Measurements from ENCODE around the gene PCDH1. TPM values are rescaled to one million over a fixed set of nuclear protein-coding genes. Genes with fewer than 3 reads are reported as not detected.

PCDH1 gene
- total and polyA plus RNA-seq, 7 donors, result 8.6 to 47.2 (median 13.2) TPM

DNA sequence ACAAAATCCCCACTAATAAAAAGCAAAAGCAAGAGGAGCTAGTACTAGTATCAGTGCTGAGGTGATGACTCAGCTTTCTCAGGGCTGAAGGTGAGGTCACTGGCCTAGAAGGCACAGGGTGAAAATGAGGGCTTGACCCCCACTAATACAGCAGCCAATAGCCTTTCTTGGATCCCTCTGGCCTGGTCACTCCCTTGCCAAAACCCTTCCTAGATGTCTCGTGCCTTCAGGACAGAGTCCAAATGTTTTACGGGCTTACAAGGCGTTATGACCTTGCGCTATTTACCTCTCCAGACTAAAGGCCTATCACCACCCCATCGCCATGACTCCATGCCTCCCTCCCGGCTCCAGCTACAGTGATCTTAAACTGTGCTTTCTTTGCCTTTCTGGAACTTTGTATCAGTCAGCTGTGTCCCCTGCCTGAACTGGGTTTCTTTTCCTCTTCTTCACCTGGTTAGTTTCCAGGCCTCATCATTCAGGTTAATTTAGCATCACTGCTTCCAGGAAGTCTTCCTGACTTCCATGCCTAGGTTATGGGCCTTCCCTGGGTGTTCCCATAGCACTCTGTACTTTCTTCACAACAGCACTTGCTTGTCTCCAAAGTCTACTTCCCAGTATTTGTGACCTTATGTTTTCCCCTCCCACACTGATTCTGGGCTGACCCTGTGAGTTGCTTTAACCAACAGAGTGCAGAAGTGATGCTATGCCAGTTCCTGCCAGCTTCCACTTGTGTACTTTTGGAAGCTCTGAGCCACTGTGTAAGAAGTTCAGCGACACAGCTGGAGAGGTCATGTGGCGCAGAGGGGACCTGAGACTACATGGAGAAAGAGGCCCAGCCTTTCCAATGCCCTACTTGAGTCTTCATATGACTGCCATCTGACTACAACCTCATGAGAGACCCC is 41.3 kb upstream of the PCDH1 start:
- H3K27me3 ChIP-seq, result no peaks in the 10 kb centered on the region
- TF ChIP-seq EP300 (IDR thresholded peaks at IDR 0.05), result no peak
- TF ChIP-seq, protein P1, sequence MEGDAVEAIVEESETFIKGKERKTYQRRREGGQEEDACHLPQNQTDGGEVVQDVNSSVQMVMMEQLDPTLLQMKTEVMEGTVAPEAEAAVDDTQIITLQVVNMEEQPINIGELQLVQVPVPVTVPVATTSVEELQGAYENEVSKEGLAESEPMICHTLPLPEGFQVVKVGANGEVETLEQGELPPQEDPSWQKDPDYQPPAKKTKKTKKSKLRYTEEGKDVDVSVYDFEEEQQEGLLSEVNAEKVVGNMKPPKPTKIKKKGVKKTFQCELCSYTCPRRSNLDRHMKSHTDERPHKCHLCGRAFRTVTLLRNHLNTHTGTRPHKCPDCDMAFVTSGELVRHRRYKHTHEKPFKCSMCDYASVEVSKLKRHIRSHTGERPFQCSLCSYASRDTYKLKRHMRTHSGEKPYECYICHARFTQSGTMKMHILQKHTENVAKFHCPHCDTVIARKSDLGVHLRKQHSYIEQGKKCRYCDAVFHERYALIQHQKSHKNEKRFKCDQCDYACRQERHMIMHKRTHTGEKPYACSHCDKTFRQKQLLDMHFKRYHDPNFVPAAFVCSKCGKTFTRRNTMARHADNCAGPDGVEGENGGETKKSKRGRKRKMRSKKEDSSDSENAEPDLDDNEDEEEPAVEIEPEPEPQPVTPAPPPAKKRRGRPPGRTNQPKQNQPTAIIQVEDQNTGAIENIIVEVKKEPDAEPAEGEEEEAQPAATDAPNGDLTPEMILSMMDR (IDR thresholded peaks at IDR 0.05), result no peak
- no peak for TF ChIP-seq POLR2A (IDR thresholded peaks at IDR 0.05)
- no peak for TF ChIP-seq POLR2AphosphoS5 (IDR thresholded peaks at IDR 0.05)
- H3K9me3 ChIP-seq, result no peaks in the 10 kb centered on the region
- no peak for DNase-seq
- H3K4me1 ChIP-seq, result peaks cover 0 to 18% (median 12%) of the 10 kb centered on the region in 4 donors
- intact Hi-C loops (cut with DNase I), result loop anchor here (5.0 kb wide), 2 partner anchors 42 to 48 kb away; partner anchors contain the start of genes PCDH1 and RNF14
- H3K36me3 ChIP-seq, result no peaks in the 10 kb centered on the region
- H3K27ac ChIP-seq, result no peak overlapping the region
- no peak overlapping the region for H3K4me3 ChIP-seq
- WGBS, 2 donors, result 40 to 79% methylated on average over 8 of the region's 8 CpGs

DNA sequence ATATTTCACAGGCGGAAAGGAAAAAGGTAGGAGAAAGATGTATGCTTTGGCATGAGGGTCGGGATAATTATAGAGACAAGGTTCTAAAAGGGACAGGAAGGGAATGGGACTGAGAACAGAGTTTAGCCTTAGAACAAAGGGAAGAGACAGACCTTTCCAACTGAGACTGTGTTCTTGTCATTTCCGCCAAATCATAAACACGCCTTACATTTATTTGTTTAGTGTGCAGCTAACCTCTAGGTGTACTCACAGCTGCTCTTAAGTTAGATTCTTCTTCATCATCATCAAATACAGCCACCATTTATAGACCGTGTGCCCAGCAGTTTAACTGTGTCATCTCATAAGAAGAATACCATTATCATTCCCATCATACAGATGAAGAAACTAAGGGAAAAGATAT is 39.5 kb upstream of the PCDH1 start:
- no peak overlapping the region for H3K4me3 ChIP-seq
- no peaks in the 10 kb centered on the region for H3K9me3 ChIP-seq
- DNase-seq, result no peak
- 27 to 70% methylated on average over 5 of the region's 5 CpGs for WGBS, 2 donors
- H3K4me1 ChIP-seq, result peaks cover 0 to 19% (median 17%) of the 10 kb centered on the region in 4 donors
- no peaks in the 10 kb centered on the region for H3K36me3 ChIP-seq
- intact Hi-C loops (cut with DNase I), result no loop called here
- H3K27me3 ChIP-seq, result no peaks in the 10 kb centered on the region
- TF ChIP-seq, protein P1 (IDR thresholded peaks at IDR 0.05), result no peak
- TF ChIP-seq EP300 (IDR thresholded peaks at IDR 0.05), result no peak
- TF ChIP-seq POLR2A (IDR thresholded peaks at IDR 0.05), result no peak
- no peak for TF ChIP-seq POLR2AphosphoS5 (IDR thresholded peaks at IDR 0.05)
- no peak overlapping the region for H3K27ac ChIP-seq

- TF ChIP-seq POLR2AphosphoS5 (IDR thresholded peaks at IDR 0.05) (no peak), EP300 (IDR thresholded peaks at IDR 0.05) (no peak), POLR2A (IDR thresholded peaks at IDR 0.05) (no peak)
- TF ChIP-seq, protein P1 (IDR thresholded peaks at IDR 0.05), result no peak
- H3K4me1 ChIP-seq, result peaks cover 0 to 15% (median 13%) of the 10 kb centered on the region in 4 donors
- H3K27me3 ChIP-seq, result no peaks in the 10 kb centered on the region
- no peak overlapping the region for H3K4me3 ChIP-seq
- intact Hi-C loops (cut with DNase I), result no loop called here
- no peak for DNase-seq
- no peak overlapping the region for H3K27ac ChIP-seq
- WGBS, 2 donors, result 55 to 62% methylated on average over 2 of the region's 2 CpGs
- H3K36me3 ChIP-seq, result no peaks in the 10 kb centered on the region
- H3K9me3 ChIP-seq, result no peaks in the 10 kb centered on the region
Measured at GRCh38 chr5:141916522-141916921, 38.3 kb upstream of the PCDH1 start.

- no peak for DNase-seq
- Histone ChIP-seq H3K4me1 (peaks cover 0 to 15% (median 13%) of the 10 kb centered on the region in 4 donors), H3K4me3 (no peak overlapping the region), H3K27me3 (no peaks in the 10 kb centered on the region), H3K36me3 (no peaks in the 10 kb centered on the region), H3K27ac (no peak overlapping the region), H3K9me3 (no peaks in the 10 kb centered on the region)
- 52 to 72% methylated on average over 6 of the region's 6 CpGs for WGBS, 2 donors
- TF ChIP-seq POLR2AphosphoS5 (IDR thresholded peaks at IDR 0.05) (no peak), EP300 (IDR thresholded peaks at IDR 0.05) (no peak), POLR2A (IDR thresholded peaks at IDR 0.05) (no peak)
- TF ChIP-seq, protein P1 (IDR thresholded peaks at IDR 0.05), result no peak
- intact Hi-C loops (cut with DNase I), result no loop called here
Measured at GRCh38 chr5:141915881-141916336, 37.7 kb upstream of the PCDH1 start.
